Measurements from ENCODE around the gene CCDC192.

CCDC192 gene

DNA sequence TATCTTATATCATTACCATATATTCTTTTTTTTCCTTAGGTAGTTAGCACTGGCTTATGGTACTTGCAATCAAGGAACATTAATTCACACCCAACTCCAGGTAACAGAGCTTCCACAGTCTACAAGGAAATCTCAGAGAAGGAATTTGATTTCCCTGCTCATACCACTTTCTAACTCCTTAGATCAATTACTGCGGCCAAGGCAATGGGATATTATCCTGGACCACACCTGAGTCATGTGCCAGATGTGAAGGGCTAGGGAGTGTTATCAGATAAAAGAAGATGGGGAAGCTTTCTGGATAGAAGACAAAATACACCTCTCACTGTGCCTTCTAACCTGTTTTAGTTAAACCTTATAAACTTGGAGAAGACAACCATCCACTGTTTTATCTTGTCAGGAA is 181.2 kb downstream of the CCDC192 start:
- H3K36me3 ChIP-seq (ENCODE audit: insufficient read depth): no peaks in the 10 kb centered on the region
- H3K4me1 ChIP-seq (ENCODE audit: low read depth, poor library complexity, severe bottlenecking): peaks cover 15% of the 10 kb centered on the region
- no peak overlapping the region for H2AFZ ChIP-seq (ENCODE audit: low read depth)
- H3K27ac ChIP-seq: no peak overlapping the region
- H3K4me3 ChIP-seq (IDR thresholded peaks at IDR 0.05; ENCODE audit: insufficient read depth, low read depth, low read length): no peak overlapping the region
- H3K79me2 ChIP-seq (ENCODE audit: insufficient read depth, low read depth): no peaks in the 10 kb centered on the region
- H3K4me2 ChIP-seq: no peak overlapping the region
- no peak overlapping the region for H3K9ac ChIP-seq
- H4K20me1 ChIP-seq (ENCODE audit: insufficient read depth): no peaks in the 10 kb centered on the region
- TF ChIP-seq, protein P1, sequence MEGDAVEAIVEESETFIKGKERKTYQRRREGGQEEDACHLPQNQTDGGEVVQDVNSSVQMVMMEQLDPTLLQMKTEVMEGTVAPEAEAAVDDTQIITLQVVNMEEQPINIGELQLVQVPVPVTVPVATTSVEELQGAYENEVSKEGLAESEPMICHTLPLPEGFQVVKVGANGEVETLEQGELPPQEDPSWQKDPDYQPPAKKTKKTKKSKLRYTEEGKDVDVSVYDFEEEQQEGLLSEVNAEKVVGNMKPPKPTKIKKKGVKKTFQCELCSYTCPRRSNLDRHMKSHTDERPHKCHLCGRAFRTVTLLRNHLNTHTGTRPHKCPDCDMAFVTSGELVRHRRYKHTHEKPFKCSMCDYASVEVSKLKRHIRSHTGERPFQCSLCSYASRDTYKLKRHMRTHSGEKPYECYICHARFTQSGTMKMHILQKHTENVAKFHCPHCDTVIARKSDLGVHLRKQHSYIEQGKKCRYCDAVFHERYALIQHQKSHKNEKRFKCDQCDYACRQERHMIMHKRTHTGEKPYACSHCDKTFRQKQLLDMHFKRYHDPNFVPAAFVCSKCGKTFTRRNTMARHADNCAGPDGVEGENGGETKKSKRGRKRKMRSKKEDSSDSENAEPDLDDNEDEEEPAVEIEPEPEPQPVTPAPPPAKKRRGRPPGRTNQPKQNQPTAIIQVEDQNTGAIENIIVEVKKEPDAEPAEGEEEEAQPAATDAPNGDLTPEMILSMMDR (conservative IDR thresholded peaks at IDR 0.05; ENCODE audit: low read depth, low read length): no peak
- H3K27me3 ChIP-seq (ENCODE audit: insufficient read depth, low read depth): no peaks in the 10 kb centered on the region

DNA sequence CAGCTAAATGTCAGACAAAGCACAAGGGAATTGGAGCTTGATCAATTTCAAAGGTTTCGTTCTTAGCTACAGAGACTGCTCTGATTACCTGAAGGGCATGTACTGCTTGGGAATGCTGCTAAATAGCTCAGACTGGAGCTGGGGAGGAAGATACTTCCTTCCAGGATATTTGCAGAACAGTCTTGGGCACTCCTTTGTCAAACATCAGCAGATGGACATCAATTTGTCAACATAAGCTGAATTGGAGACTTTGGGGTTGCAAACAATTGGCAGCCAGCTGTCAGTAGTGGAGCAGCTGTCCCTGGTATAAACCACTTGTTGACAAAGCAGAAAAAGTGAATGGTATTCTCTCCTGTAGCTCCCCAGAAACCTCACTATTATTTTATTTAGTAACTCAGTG is 182.0 kb downstream of the CCDC192 start:
- H3K27me3 ChIP-seq (ENCODE audit: insufficient read depth, low read depth): no peaks in the 10 kb centered on the region
- no peaks in the 10 kb centered on the region for H3K79me2 ChIP-seq (ENCODE audit: insufficient read depth, low read depth)
- no peak overlapping the region for H3K27ac ChIP-seq
- no peak overlapping the region for H3K9ac ChIP-seq
- no peak overlapping the region for H2AFZ ChIP-seq (ENCODE audit: low read depth)
- no peaks in the 10 kb centered on the region for H3K36me3 ChIP-seq (ENCODE audit: insufficient read depth)
- TF ChIP-seq, protein P1 (conservative IDR thresholded peaks at IDR 0.05; ENCODE audit: low read depth, low read length): no peak
- H4K20me1 ChIP-seq (ENCODE audit: insufficient read depth): no peaks in the 10 kb centered on the region
- no peak overlapping the region for H3K4me3 ChIP-seq (IDR thresholded peaks at IDR 0.05; ENCODE audit: insufficient read depth, low read depth, low read length)
- H3K4me2 ChIP-seq: peak overlapping the region; percentile 22
- peaks cover 15% of the 10 kb centered on the region for H3K4me1 ChIP-seq (ENCODE audit: low read depth, poor library complexity, severe bottlenecking)

DNA sequence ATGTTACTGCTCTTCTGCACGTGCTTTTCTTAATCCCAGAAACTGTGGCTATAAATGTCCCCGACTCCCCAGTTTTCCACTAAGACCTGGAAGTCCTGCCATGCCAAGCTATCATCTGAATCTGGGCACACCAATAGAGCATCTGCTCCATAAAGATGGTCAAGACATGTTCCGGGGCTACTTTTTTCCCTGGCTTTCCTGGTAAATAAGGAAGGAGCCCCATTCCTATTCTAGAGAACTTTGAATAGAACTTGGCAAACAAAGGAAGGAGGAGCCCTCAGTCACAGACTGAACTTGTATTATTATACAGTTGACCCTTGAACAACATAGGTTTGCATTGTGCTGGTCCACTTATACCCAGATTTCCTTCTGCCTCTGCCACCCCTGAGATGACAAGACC is 182.9 kb downstream of the CCDC192 start:
- no peak overlapping the region for H3K9ac ChIP-seq
- H3K36me3 ChIP-seq (ENCODE audit: insufficient read depth): no peaks in the 10 kb centered on the region
- H3K79me2 ChIP-seq (ENCODE audit: insufficient read depth, low read depth): no peaks in the 10 kb centered on the region
- no peak overlapping the region for H3K4me2 ChIP-seq
- H3K27me3 ChIP-seq (ENCODE audit: insufficient read depth, low read depth): no peaks in the 10 kb centered on the region
- TF ChIP-seq, protein P1 (conservative IDR thresholded peaks at IDR 0.05; ENCODE audit: low read depth, low read length): no peak
- no peak overlapping the region for H3K27ac ChIP-seq
- no peak overlapping the region for H3K4me3 ChIP-seq (IDR thresholded peaks at IDR 0.05; ENCODE audit: insufficient read depth, low read depth, low read length)
- H2AFZ ChIP-seq (ENCODE audit: low read depth): no peak overlapping the region
- H4K20me1 ChIP-seq (ENCODE audit: insufficient read depth): no peaks in the 10 kb centered on the region
- H3K4me1 ChIP-seq (ENCODE audit: low read depth, poor library complexity, severe bottlenecking): peaks cover 23% of the 10 kb centered on the region

DNA sequence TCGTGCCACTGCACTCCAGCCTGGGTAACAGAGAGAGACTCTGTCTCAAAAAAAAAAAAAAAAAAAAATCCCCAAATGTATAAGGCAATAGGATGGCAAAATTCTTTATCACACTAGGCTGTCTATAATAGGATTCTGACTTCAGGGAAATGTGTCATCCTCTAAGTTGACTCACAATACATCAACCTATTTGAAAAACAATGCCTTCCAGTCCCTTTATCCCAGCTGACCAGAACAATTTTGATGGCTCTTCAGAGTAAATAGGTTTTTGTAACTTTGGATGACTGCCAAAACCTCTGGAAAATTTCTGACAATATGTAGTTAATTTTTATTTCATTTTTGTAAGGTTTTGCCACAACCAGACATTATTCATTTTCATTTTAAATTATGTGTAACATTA is 184.1 kb downstream of the CCDC192 start:
- H3K4me2 ChIP-seq: no peak overlapping the region
- H3K27ac ChIP-seq: no peak overlapping the region
- no peak overlapping the region for H2AFZ ChIP-seq (ENCODE audit: low read depth)
- no peaks in the 10 kb centered on the region for H3K27me3 ChIP-seq (ENCODE audit: insufficient read depth, low read depth)
- peaks cover 35% of the 10 kb centered on the region for H3K4me1 ChIP-seq (ENCODE audit: low read depth, poor library complexity, severe bottlenecking)
- TF ChIP-seq, protein P1 (conservative IDR thresholded peaks at IDR 0.05; ENCODE audit: low read depth, low read length): no peak
- no peak overlapping the region for H3K9ac ChIP-seq
- H3K36me3 ChIP-seq (ENCODE audit: insufficient read depth): no peaks in the 10 kb centered on the region
- no peaks in the 10 kb centered on the region for H4K20me1 ChIP-seq (ENCODE audit: insufficient read depth)
- no peak overlapping the region for H3K4me3 ChIP-seq (IDR thresholded peaks at IDR 0.05; ENCODE audit: insufficient read depth, low read depth, low read length)
- no peaks in the 10 kb centered on the region for H3K79me2 ChIP-seq (ENCODE audit: insufficient read depth, low read depth)

All from KMS-11 (cell line).